DMS79 treated with DMSO at 0.1 percent for 48 hours (cell line): Measurements from ENCODE around the gene C3orf52.
"Not testable (repeated sequence)": the region's sequence is repeated elsewhere in the genome, so short reads cannot be mapped to it uniquely, and the experiment has no call there.

ENCODE experiments used
- DNase-seq: peaks from one replicate; lab custom pipeline; 2025; lab: John Stamatoyannopoulos, UW

C3orf52 gene

DNA sequence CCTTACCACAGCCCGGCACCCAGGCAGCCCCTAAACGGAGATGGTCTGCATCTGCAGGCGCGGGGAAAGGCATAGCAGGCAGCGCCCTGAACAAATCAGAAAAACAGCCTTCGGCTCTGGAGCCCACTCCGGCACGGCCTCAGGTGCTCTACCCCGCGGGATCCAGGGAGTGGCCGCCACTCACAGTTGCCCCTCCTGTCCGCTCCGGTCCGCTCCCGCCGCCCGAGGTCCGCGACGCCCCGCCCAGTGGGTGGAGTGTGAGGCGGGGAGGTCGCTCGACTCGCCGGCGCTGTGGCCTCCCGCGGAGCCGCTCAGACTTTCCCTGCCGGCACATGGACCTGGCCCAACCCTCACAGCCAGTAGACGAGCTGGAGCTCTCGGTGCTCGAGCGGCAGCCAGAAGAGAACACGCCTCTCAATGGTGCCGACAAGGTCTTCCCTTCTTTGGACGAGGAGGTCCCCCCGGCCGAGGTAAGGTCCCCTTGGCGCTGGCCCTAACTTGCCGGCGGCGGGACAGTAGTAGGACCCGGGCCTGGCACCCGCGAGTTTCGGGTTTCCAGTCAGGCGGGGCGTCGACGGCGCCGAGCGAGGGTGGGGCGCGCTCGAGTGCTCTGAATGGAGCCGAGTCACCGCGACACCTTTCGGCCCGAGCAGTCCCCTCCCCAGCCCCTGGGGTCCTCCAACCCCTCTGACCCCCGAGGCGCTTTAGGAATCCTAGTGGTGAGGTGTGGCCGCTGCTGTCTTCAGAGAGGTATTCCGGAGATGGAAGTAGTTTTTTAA lies at the start of gene C3orf52:
TSS of gene C3orf52 (plus strand) at position 314 of the 779 bp plus-strand sequence. CDS start at position 333, 19 bp downstream.
- peak; percentile 45 for DNase-seq

DNA sequence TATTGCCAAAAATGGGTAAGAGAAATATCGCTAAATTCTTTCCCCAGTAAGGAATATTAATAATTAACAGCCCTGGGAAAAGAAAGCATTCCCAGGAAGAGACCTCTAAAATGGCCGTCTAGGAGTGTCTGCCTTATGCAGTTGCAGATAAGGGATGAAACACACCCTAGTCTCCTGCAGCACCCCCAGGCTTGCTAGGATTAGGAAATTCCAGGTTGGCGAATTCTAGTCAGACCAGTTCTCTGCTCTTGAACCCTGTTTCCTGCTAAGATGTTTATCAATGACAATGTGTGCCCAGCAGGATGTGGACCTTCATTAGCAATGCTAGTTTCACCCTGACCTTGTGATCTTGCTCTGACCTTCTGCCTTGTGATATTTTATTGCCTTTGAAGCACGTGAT lies 49.0 kb upstream of the C3orf52 start:
- not testable (repeated sequence) for DNase-seq

DNA sequence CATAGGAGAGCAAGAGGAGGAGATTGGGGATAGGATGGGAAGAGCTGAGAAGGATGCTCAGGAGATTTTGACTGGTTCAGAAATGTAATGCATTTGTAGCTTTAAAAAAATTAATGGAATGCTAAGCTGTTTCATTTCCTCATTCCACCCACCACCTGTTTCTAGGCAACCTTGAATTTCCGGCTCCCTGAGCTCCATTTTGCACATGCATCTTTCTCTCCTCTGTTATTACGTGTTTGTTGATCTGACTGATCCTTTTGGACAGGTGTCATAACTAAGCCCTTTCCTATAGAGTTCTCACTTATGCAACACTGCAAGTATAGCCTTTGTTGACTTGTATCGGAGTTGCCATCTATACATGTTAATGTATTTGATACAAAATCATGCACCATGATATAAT lies 47.3 kb upstream of the C3orf52 start:
- no peak for DNase-seq

DNA sequence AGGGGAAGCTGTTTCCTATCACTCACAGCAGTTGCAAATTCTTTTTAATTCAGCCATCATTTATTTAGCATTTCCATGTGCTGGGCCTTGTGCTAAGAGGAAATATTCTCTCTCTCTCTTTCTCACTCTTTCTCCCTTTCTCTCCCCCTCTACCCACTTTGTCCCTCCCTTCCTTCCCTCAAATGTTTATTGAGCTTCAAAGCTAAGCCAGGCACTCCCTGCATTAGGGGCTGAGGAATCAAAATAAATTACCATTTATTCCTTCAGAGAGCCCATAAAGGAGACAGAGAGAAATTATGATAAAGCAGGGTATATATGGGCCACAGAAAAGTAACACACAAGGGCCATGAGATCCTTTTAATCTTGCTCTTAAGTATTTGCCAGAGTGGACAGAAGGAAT lies 44.9 kb upstream of the C3orf52 start:
- no peak for DNase-seq

DNA sequence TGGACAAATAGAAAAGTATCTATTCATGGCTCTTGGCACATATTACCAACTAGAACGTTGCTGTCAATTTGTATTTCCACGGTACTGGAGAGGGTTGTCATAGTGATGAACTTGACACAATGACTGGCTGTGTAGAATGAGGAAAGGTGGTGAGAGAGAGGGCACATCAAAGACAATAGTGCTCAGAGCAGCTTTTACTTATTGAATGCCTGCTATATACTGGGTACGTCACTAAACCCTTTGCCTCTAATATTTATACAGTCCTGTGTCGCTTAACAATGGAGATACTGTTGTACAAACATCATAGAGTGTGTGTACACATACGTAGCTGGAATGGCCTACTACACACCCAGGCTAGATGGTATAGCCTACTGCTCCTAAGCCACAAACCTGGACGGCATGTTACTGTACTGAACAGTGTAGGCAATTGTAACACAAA lies 43.3 kb upstream of the C3orf52 start:
- DNase-seq, result peak; percentile 72

GRCh38 chr3:112043621-112044201 lies 42.5 kb upstream of the C3orf52 start:
- DNase-seq, result peak; percentile 92

DNA sequence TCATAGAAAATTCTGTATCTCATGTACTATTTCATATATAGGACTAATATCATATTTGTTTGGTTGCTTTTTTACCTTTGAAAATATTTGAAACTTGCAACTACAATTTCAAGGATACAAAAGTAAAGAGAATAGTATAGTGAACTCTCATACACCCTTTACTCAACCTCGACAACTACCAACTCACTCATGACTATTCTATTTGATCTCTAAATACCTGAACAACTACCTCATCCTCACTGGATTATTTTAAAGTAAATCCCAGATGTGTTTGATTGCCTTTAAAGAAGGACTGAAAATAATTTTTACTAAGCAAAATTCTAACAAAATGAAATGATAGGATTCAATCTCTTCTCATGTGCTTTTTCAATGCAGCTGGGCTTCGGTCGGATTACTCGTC lies 39.6 kb upstream of the C3orf52 start:
- DNase-seq, result no peak

- DNase-seq, result no peak
Measured at GRCh38 chr3:112047264-112047663, 38.9 kb upstream of the C3orf52 start.

- DNase-seq, result no peak
Measured at GRCh38 chr3:112048911-112049310, 37.3 kb upstream of the C3orf52 start.

GRCh38 chr3:112053229-112053628 lies 33.0 kb upstream of the C3orf52 start:
- no peak for DNase-seq

DNA sequence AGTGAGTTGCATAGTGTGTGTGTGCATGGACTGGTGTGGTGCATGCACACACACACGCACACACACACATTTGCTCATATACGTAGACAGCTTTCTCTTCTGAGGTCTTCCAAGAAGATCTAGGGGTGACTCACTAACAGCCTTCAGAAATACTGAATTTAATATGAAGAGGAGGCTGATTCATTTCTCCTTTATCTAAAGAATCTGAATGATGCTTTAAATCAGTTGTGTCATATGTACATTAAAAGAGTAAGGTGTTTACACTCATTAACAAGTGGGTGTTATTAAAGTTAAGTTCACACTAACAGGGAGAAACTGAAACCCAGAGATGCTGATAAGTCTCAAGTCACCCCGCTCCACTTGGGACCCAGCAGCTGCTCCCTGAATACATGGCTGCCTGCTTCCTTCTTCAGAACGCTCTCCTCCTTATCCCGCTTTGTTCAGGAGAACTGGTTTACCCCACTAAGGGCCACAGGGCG lies 29.7 kb upstream of the C3orf52 start:
- DNase-seq, result no peak

GRCh38 chr3:112059497-112059896 lies 26.7 kb upstream of the C3orf52 start:
- DNase-seq, result no peak

- DNase-seq, result no peak
Measured at GRCh38 chr3:112061152-112061551, 25.0 kb upstream of the C3orf52 start.

GRCh38 chr3:112072387-112073060 lies 13.7 kb upstream of the C3orf52 start:
- not testable (repeated sequence) for DNase-seq

DNA sequence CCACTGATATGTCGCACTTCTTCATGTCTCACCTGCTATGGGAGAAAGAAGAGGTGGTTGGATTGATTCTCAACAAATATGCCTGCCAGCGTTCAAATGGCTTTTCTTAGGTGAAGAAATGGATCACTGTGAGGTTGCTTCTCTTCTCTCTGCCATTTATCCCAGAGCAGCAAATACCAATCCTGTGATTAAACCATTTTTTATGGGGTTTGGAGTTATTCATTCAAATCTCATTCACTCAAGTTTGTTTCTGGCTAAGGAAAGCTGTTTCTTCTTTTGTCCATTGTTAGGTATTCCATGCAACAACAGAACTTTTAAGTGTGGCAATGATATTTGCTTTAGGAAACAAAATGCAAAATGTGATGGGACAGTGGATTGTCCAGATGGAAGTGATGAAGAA lies 12.2 kb upstream of the C3orf52 start:
- DNase-seq, result no peak

GRCh38 chr3:112074616-112075497 lies 11.3 kb upstream of the C3orf52 start:
- peak; percentile 51 for DNase-seq

DNA sequence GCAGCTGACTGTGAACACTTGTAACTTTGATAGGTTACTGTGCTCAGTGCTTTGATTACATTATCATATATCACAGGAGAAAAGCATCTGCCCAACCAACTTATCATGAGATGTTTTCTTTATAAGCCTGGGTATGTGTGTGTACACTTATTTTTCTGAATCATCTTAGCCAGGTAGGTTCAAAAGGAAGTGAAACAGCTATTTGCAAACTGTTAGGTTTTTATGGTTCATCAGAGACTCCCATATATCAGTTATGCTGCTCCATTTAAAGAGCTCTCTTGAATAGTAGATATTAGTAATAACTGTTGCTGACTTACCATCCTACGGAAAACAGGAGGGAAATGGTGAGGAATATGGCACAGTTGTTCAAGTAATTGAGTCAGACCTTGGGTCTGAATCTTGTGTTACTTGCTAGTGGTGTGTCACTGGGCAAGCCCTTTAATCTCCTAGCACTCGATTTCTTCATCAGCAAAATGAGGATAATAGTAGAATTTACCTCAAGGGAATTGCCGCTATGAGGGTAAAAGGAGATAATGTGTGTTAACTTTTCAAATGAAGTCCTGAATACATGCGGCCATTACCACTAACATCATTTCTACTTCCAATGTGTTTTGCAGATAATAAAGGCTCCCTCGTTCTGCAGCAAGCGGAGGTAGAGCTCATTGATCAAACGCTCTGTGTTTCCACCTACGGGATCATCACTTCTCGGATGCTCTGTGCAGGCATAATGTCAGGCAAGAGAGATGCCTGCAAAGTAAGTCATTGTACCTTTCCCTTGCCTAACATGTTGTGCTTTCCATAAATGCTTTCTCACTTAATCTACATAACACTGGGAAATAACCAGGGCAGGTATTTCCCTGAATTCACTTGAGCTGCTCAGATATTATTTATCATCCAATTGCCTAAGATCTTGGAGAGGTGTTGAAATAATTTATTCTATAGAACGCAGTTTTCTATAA lies 7.8 kb upstream of the C3orf52 start:
- DNase-seq, result no peak

- no peak for DNase-seq
Measured at GRCh38 chr3:112083239-112083638, 3.0 kb upstream of the C3orf52 start.

DNA sequence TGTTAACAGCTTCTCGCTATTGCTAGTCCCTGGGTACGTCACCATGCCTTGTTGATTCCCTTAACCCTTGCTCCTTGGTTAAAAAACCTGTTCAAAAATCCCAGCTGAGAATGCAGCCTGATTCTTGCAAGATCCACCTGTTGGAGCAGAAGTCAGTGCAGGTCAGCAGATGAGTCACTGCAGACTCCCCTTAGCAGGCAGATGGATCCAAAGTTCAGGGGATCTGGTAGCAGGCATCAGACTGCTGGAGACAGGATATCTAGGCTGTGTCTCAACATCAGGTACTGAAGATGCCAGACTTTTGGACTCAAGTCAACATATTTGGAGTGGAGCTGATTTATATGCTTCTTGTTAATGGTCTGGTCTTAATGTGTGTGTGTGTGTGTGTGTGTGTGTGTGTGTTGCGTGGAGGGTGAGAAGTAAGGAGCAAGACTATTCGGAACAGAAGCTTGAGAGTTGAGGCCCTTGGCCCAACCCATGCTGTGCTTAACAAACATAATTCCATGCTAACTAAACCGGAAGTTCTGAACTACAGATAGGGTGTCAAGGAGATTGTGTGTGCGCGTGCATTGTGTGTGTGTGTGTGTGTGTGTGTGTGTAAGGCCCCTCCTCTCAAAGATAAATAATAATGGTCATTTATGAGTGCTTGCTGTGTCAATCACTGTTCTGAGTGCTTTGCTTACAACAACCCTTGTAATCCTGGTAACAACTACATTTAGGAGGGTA lies 1.0 kb upstream of the C3orf52 start:
- DNase-seq, result no peak

DNA sequence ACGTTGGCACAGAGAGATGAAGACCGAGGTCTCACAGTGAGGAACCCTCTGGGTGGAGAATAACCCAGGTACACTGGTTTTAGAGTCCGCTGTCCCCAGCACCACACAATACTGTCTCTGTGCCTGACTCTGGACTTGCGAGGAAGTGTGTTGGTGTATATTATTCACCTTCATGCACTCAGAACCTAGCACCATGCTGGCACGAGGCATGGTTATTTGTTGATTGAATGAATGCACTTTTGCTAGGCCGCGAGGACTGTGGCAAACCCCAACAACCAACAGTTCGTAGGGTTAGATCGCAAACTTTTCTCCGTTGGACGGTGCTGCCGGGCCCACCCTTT lies 484 bp upstream of the C3orf52 start:
- no peak for DNase-seq
